NOMO-1 treated with DMSO at 0.1 percent for 48 hours (cell line): ENCODE results near the gene CXCL16.
"Not testable (repeated sequence)": the region's sequence is repeated elsewhere in the genome, so short reads cannot be mapped to it uniquely, and the experiment has no call there.

Experiments
- DNase-seq: peaks from one replicate; lab custom pipeline; 2025; ENCODE audit not compliant: unreplicated experiment; lab: John Stamatoyannopoulos, UW

Gene CXCL16

DNA sequence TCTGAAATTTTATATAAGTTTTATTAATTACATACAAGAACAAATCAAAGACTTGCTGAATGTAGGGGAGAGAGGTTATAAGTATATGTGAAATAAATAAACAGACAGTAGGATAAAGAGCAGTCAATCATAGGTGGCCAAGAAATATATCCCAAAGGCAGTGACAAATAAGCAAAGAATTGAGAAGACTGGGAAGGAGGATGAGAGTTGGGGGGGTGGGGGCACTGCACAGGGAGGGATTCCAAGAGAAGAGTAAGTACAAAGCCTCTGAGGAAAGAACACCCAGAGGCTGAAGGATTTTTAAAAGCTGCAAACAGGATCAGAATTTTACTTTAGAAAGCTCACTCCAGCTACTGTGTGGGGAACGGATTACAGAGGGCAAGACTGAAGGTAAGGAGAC is 38.6 kb downstream of the CXCL16 start:
- DNase-seq = no peak

DNA sequence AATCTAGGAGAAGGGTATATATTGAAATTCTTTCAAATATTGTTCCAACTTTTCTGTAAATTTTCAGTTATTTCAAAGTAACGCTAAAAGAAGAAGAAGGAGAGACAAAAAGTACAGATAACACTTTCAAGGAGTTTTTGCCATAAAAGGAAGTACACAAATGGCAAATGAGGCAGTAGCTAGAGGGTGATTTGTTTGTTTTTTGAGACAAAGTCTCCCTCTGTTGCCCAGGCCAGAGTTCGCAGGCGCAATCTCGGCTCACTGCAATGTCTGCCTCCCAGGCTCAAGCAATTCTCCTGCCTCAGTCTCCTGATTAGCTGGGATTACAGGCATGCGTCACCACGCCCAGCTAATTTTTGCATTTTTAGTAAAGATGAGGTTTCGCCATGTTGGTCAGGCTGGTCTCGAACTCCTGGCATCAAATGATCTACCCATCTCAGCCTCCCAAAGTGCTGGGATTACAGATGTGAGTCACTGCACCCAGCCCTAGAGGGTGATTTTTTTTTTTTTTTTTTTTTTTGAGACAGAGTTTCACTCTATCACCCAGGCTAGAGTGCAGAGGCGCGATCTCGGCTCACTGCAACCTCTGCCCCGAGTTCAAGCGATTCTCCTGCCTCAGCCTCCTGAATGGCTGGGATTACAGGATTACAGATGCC is 40.2 kb downstream of the CXCL16 start:
- not testable (repeated sequence) for DNase-seq

DNA sequence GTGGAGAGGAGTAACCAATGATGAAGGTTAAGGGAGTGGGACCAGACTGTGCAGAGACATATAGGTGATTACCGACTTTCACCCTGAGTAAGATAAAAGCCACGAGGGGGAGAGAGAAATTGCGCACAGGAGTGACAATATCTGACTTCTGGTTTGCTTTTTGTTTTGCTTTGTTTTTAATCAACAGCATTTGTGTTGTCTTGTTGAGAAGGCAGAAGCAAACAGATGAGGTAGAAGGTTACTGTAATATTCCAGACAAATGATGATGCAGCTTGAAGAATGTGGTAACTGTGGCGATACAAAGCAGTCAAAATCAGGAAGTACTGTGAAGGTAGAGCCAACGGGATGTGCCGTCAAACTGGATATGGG is 43.3 kb downstream of the CXCL16 start:
- peak; percentile 22 for DNase-seq

DNA sequence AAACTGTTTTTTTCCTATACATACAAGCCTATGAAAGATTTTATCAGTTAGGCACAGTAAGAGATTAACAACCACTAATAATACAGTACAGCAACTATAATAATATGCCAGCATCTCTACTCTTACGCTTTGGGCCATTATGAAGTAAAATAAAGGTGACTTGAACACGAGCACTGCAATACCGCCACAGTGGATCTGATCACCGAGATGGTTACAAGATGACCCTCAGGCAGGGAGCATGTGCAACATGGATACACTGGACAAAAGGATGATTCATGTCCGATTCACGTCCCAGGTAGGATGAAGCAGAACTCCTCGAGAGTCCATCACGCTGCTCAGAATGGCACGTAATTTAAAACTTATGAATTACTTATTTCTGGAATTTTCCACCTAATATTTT is 46.3 kb downstream of the CXCL16 start:
- no peak for DNase-seq

DNA sequence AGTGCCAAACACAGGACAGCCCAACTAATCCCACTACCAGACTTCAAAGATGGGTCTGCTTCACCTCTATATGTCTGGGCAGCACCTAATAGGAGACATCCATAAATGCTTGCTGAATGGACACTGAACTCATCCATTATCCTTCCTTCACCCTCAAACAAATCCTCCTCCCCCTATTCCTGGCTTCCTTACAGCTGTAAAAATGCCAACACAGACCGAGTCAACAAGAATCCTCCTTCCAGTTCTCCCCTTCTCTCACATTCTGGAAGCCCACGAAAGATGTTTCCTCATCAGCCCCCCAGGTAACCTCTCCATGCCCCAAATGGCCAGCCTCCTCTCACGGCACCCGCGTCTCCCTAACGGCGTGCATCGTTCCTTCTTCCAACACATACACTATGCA is 48.0 kb downstream of the CXCL16 start:
- no peak for DNase-seq

DNA sequence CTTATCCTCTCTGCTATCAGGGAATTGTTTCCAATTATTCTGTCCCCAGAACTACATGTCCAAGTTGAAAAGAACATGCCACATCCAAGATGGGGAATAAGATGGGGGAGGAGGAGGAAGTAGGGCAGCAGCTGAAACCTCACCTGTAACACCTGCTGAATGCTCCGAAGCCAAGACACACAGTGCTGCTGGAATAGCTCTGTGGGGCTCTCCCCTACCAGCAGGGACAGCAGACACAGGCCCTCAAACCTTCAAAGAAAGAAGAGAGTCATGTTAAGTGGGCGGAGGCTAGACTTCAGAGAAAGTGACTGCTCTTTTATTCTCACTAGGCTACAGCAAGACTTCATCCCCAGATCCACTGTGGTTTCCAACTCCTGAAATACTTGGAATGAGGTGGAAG is 49.0 kb downstream of the CXCL16 start:
- no peak for DNase-seq

DNA sequence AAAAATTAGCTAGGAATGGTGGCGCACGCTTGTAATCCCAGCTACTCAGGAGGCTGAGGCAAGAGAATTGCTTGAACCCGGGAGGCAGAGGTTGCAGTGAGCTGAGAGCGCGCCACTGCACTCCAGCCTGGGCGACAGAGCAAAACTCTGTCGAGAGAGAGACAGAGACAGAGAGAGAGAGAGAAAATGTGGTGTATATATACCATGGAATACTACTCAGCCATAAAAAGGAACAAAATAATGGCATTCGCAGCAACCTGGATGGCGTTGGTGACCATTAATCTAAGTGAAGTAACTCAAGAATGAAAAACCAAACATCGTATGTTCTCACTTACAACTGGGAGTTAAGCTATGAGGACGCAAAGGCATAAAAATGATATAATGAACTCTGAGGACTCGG is 49.9 kb downstream of the CXCL16 start:
- not testable (repeated sequence) for DNase-seq

DNA sequence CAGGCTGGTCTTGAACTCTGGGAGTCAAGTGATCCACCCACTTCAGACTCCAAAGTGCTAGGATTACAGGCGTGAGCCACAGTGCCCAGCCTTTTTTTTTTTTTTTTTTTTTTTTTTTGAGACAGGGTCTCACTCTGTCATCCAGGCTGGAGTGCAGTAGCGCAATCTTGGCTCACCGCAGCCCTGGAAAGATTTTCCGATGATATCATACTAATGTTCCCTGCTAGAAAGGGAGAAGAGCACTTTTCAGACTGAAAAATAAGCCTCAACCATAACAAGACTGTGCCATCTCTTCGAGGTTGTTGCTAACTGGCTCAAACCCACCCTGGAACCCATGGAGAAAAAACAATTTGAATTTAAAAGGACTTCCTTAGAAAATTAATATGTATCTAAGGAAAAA is 56.0 kb downstream of the CXCL16 start:
- not testable (repeated sequence) for DNase-seq
